Thymus (tissue), 11 donors: ENCODE data around the gene GRIK4. TPM values are rescaled to one million over a fixed set of nuclear protein-coding genes. Genes with fewer than 3 reads are reported as not detected.

Experiments
- DNase-seq, 9 donors: peaks; one replicate each; pipeline ENCODE4 v3.0.0-alpha.2; 2013; ENCODE audit warnings: low spot score in 9 of 9, low read depth in 6 of 9, missing footprints in 1 of 9
- H3K27ac ChIP-seq, 2 donors: one replicate each; pipeline ENCODE4 v1.5.1; 2013; ENCODE audit warnings: control low read depth in 1 of 2, low read depth in 1 of 2, low read length in 1 of 2, mild to moderate bottlenecking in 1 of 2, moderate library complexity in 1 of 2
- H3K27me3 ChIP-seq, 2 donors: one replicate each; pipeline ENCODE4 v1.5.1; 2013; ENCODE audit warnings: low read length in 1 of 2; ENCODE audit not compliant: control insufficient read depth in 2 of 2, insufficient read depth in 1 of 2
- H3K36me3 ChIP-seq, 2 donors: one replicate each; pipeline ENCODE4 v1.5.1; 2013; ENCODE audit warnings: low read length in 1 of 2, mild to moderate bottlenecking in 1 of 2, moderate library complexity in 1 of 2; ENCODE audit not compliant: control insufficient read depth in 2 of 2, insufficient read depth in 2 of 2
- H3K4me1 ChIP-seq, 2 donors: one replicate each; pipeline ENCODE4 v1.5.1; 2013; ENCODE audit warnings: low read length in 2 of 2; ENCODE audit not compliant: control insufficient read depth in 2 of 2, insufficient read depth in 2 of 2
- H3K4me3 ChIP-seq, 2 donors: one replicate each; pipeline ENCODE4 v1.5.1; 2013; ENCODE audit warnings: low read length in 2 of 2, control low read depth in 1 of 2, mild to moderate bottlenecking in 1 of 2
- H3K9me3 ChIP-seq, 2 donors: one replicate each; pipeline ENCODE4 v1.5.1; 2013; ENCODE audit warnings: low read length in 1 of 2, mild to moderate bottlenecking in 1 of 2; ENCODE audit not compliant: control insufficient read depth in 2 of 2, insufficient read depth in 1 of 2
- WGBS: extraction: QIAGEN DNeasy Blood & Tissue Kit; methylation state at CpG from one replicate; pipeline ENCODE4 v1.1.7; 2013; 5-methylcytosine and 5-hydroxymethylcytosine counted together
- polyA plus RNA-seq: library from polyadenylated mRNA; stranded (reverse); fragments of 200-250 nt; gene quantifications from one replicate; pipeline ENCODE4 v1.2.3, GENCODE V29; 2013
- total RNA-seq: library from RNA; stranded (reverse); fragments of 120-200 nt; gene quantifications from one replicate; pipeline ENCODE4 v1.2.4, GENCODE V29; 2013
- donor health status: healthy.

The GRIK4 gene
- total and polyA plus RNA-seq, 2 donors, result 0.11 to 0.19 TPM

DNA sequence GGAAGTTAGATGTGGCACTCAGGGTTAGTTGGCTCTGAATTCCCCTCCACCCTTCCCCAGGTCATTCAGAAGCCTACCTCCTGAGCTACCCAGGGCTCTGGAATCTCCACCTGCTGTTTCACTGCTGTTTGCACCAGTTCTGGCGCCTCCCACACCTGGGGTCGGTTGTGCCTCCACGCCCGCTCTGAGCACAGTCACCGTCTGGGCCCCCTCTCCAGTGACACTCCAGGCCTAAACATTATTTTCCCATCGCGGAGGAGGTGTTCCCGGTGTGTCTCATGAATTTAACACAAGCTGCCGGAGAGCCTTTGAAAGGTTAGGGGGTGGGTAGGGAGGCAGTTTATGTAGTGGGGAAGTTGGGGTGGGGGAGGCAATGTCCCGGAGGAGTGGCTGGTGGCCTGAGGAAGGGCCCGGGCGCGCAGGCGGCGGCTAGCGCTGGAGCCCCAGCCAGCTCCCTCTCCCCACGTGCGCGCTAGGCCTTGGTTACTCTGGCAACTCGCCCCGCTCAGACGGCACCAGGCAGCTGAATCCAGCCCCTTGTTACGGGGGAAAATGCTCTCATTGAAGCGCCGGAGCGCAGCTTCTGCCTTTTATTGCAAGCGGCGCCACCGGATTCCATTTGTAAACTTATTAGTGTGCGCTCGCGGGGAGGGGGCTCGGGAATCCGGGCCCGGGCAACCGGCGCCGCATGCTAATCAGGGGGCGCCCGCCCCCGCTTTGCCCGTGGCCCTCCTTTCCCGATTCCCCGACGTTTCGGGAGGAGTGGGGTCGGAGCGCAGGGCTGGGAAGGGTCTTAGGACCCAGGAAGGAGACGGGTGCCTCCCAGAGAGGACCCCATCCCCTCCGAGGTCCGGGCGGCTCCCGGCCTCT is 52.4 kb downstream of the GRIK4 start:
- H3K9me3 ChIP-seq, result no peaks in the 10 kb centered on the region
- DNase-seq, result no peak
- H3K27ac ChIP-seq, result no peak overlapping the region
- H3K4me3 ChIP-seq, result no peak overlapping the region
- 23% methylated on average over 53 of the region's 53 CpGs for WGBS
- no peaks in the 10 kb centered on the region for H3K36me3 ChIP-seq
- H3K27me3 ChIP-seq, result peaks cover 32 to 51% of the 10 kb centered on the region in 2 donors
- H3K4me1 ChIP-seq, result no peaks in the 10 kb centered on the region

GRCh38 chr11:120564573-120565311 is 53.2 kb downstream of the GRIK4 start:
- Histone ChIP-seq H3K4me1 (no peaks in the 10 kb centered on the region), H3K9me3 (no peaks in the 10 kb centered on the region), H3K36me3 (no peaks in the 10 kb centered on the region), H3K27ac (no peak overlapping the region), H3K4me3 (no peak overlapping the region), H3K27me3 (peaks cover 32 to 51% of the 10 kb centered on the region in 2 donors)
- 3% methylated on average over 75 of the region's 75 CpGs for WGBS
- DNase-seq, result no peak

GRCh38 chr11:120565466-120566155 is 54.1 kb downstream of the GRIK4 start:
- Histone ChIP-seq H3K27me3 (peaks cover 32 to 51% of the 10 kb centered on the region in 2 donors), H3K4me1 (no peaks in the 10 kb centered on the region), H3K4me3 (no peak overlapping the region), H3K27ac (no peak overlapping the region), H3K9me3 (no peaks in the 10 kb centered on the region), H3K36me3 (no peaks in the 10 kb centered on the region)
- WGBS, result 92% methylated on average over 14 of the region's 14 CpGs
- DNase-seq, result no peak

- 81% methylated on average over 5 of the region's 5 CpGs for WGBS
- no peaks in the 10 kb centered on the region for H3K36me3 ChIP-seq
These were observed 54.6 kb downstream of the GRIK4 start for GRCh38 chr11:120566176-120566575.

GRCh38 chr11:120568572-120569307 is 57.2 kb downstream of the GRIK4 start:
- peaks cover 23 to 34% of the 10 kb centered on the region in 2 donors for H3K27me3 ChIP-seq
- WGBS, result 88% methylated on average over 8 of the region's 8 CpGs
- no peaks in the 10 kb centered on the region for H3K4me1 ChIP-seq
- H3K36me3 ChIP-seq, result no peaks in the 10 kb centered on the region
- H3K4me3 ChIP-seq, result no peak overlapping the region
- no peak overlapping the region for H3K27ac ChIP-seq
- DNase-seq, result no peak
- H3K9me3 ChIP-seq, result no peaks in the 10 kb centered on the region

More at GRCh38 chr11:120566176-120566575, 54.6 kb downstream of the GRIK4 start:
- H3K4me3 ChIP-seq, result no peak overlapping the region
- no peak overlapping the region for H3K27ac ChIP-seq
- peaks cover 32 to 51% of the 10 kb centered on the region in 2 donors for H3K27me3 ChIP-seq
- no peaks in the 10 kb centered on the region for H3K9me3 ChIP-seq
- DNase-seq, result no peak
- H3K4me1 ChIP-seq, result no peaks in the 10 kb centered on the region

DNA sequence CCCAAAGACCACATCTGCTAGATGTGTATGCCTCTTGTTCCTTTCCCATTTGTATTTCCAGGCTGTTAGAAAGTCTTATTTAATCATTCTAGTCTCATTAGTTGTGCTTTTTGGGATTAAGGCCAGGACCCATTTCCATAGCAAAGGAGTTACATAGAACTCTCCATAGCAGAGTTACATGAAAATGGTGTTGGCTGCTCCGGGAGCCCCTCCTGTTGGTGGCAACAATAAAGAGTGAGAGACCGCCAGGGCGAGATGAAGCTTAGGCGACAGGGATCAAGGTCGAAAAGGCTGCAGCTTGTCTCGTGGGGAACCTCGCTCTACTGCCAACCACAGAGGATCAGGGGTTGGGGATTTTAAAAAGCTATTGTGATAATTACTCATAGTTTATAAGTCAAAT is 58.3 kb downstream of the GRIK4 start:
- no peaks in the 10 kb centered on the region for H3K4me1 ChIP-seq
- H3K9me3 ChIP-seq, result no peaks in the 10 kb centered on the region
- WGBS, result 75% methylated on average over 7 of the region's 7 CpGs
- peaks cover 12 to 23% of the 10 kb centered on the region in 2 donors for H3K27me3 ChIP-seq
- H3K4me3 ChIP-seq, result no peak overlapping the region
- H3K27ac ChIP-seq, result no peak overlapping the region
- no peaks in the 10 kb centered on the region for H3K36me3 ChIP-seq
- no peak for DNase-seq

- Histone ChIP-seq H3K4me1 (no peaks in the 10 kb centered on the region), H3K27me3 (peaks cover 0 to 7% of the 10 kb centered on the region in 2 donors), H3K27ac (no peak overlapping the region), H3K36me3 (no peaks in the 10 kb centered on the region), H3K9me3 (no peaks in the 10 kb centered on the region), H3K4me3 (no peak overlapping the region)
- no peak for DNase-seq
- WGBS, result 63% methylated on average over 1 of the region's 1 CpG
These were observed 59.9 kb downstream of the GRIK4 start for GRCh38 chr11:120571476-120571875.

- DNase-seq, result no peak
- Histone ChIP-seq H3K27ac (no peak overlapping the region), H3K4me3 (no peak overlapping the region), H3K4me1 (no peaks in the 10 kb centered on the region), H3K36me3 (no peaks in the 10 kb centered on the region), H3K27me3 (no peaks in the 10 kb centered on the region), H3K9me3 (no peaks in the 10 kb centered on the region)
- 90% methylated on average over 10 of the region's 10 CpGs for WGBS
These were observed 62.3 kb downstream of the GRIK4 start for GRCh38 chr11:120573756-120574354.
